RCC 7860 (cell line): ENCODE results near the gene LAMC3.

Experiments used
- DNase-seq: peaks from one replicate; pipeline ENCODE4 v3.0.0-alpha.2; 2015; ENCODE audit warnings: low spot score
- FAIRE-seq: peaks from 2 replicates; lab custom pipeline; 2012; peaks lifted over from hg19 to GRCh38; lab: Jason Lieb, UNC

The LAMC3 gene

DNA sequence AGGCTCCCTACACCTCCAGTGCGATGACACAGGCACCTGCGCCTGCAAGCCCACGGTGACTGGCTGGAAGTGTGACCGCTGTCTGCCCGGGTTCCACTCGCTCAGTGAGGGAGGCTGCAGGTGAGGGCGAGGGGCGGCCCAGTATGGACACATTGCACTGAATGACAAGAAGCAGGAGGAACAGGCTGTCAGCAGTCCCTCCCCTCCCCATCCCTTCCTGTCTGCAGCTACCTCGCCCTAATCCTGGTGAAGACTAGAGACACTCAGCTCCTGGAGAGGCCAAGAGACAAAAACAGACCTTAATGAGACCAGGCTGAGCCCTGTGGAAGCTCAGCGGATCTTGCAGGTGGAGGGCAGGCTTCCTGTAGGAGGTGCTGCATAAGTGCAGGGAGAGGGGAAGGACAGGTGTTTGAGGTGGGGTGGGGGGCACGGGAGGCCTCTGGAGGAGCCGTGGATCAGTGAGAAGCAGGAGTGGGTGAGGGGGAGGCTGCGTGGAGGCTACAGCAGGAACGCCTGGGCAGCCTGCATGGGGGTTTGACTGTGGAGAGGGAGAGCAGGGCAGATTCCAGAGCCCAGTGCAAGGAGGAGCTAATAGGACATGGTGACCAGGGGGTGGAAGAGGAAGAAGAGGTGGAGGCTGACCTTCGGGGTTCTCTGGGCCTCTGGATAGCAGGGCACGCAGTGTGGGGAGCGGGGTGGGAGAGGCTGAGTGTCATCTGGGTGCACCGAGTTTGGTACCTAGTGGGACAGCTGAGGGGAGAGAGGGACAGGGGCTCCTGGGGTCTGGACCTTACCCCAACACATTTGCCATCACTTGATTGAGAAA, 30.4 kb downstream of the LAMC3 start:
- no peak for FAIRE-seq

DNA sequence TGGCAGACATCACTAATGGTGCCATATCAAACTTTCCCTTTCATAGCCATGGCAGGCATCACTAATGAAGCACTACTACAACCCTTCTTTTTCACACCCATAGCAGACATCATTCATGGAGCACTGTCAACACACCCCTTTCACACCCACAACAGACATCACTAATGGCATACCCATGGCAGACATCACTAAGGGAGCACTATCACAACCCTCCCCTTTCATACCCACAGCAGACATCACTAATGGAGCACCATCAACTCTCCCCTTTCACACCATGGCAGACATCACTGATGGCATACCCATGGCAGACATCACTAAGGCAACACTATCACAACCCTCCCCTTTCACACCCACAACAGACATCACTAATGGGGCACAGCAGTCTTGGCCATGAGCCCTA, 33.7 kb downstream of the LAMC3 start:
- DNase-seq (no peak), FAIRE-seq (no peak)

More for the DNA sequence above, 30.4 kb downstream of the LAMC3 start:
- no peak for DNase-seq

DNA sequence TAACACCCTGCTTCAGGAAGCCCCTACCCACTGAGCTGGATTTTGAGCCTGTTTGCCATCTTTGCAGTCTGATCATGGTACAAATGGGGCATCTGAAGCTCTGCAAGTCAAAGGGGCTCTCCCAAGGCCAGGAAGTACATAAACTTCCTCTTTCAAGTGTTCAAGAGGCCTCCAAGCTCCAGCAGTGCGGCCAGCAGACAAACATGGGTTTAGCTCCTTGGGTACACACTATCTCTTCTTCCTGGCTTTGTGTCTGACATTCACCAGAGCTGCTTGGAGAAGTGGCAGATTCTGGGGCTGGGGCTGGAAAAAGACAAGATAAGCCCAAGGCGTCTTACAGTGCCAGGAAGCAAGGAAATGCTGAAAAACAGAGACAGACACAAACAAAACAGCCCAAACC, 34.1 kb downstream of the LAMC3 start:
- FAIRE-seq = no peak

DNA sequence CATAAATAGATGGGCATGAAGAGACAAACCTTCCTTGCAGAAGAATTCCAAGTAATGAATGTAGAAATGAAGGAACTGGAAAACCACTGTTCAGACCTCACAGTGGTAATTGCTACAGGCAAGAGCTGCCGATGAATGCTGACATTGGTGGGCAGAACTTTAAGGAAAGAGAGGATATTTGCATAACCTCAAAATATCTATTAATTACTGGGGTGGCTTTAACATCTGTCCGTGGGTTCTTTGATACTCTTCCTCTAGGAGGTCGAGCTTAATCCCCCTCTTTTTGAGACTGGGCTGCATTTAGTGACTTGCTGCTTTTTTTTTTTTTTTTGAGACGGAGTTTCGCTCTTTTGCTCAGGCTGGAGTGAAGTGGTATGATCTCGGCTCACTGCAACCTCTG, 34.7 kb downstream of the LAMC3 start:
- FAIRE-seq = no peak
- no peak for DNase-seq

More for the DNA sequence above, 34.1 kb downstream of the LAMC3 start:
- no peak for DNase-seq

DNA sequence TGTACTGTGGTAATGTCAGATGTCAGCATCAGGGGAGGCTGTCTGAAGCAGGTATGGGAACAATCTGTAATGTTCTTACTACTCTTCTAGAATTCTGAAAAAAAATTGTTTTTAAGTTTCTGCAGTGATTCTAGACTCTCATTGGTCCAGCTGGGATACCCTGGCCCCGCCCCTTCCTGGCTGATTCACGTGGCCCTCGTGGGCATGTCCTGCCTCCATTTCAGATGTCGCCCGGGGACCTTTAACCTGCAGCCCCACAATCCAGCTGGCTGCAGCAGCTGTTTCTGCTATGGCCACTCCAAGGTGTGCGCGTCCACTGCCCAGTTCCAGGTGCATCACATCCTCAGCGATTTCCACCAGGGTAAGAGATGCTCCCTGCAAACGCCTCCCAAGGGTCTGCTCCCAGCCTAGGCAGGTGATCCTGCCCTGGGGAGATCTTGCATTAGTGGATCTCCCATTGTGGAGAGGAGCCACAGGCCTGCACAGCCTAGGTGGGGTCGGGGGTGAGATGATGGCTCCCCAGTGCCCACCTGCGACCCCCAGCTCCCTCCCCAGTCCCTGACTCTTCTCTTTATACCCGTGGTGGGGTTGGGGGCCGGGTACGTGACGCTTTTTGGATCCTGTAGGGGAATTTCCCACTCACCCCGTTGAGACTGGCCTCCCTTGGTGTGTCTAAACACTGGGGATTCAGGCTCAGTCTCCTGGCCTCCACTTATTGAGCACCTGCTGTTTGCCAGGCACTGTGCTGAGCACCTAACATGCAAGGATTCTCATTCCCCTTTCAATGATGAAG, 36.5 kb downstream of the LAMC3 start:
- no peak for FAIRE-seq

DNA sequence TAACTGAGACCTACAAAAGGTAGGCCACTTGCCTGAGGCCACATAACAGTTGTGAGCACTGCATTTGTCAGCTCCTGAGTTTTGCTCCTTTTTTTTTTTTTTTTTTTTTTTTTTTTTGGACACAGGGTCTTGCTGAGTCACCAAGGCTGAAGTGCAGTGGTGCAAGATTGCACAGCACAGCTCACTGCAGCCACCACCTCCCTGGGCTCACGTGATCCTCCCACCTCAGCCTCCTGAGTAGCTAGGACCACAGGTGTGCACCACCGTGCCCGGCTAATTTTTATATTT, 37.1 kb downstream of the LAMC3 start:
- no peak for DNase-seq
- no peak for FAIRE-seq

More for the DNA sequence above, 36.5 kb downstream of the LAMC3 start:
- no peak for DNase-seq

DNA sequence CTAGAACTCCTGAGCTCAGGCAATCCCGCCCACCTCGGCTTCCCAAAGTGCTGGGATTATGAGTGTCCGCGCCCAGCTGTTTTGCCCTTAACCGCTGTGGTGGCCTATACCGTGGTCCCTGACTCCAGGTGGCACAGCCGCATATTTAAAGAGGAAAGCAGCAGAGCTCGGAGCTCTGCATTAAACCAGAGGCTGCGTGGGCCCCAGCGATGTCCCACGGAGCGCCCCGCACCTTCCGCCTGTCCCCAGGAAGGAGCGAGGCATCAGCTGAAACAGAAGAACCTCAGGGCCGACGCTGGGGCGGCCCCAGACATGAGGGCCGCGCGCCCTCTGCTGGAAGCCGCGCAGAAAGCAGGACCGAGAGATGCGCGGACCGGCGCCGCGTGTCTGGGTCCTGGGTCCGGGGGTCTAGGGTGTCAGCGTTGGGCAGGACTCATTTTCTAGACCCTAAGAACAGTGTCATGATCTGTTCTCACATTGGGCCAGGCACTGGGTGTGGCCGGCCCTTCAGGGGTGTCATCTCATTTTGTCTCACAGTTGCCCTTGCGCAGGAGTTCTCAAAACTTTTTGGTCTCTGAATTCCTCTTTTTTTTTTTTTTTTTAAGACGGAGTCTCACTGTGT, 37.7 kb downstream of the LAMC3 start:
- DNase-seq (peak; percentile 34), FAIRE-seq (no peak)

DNA sequence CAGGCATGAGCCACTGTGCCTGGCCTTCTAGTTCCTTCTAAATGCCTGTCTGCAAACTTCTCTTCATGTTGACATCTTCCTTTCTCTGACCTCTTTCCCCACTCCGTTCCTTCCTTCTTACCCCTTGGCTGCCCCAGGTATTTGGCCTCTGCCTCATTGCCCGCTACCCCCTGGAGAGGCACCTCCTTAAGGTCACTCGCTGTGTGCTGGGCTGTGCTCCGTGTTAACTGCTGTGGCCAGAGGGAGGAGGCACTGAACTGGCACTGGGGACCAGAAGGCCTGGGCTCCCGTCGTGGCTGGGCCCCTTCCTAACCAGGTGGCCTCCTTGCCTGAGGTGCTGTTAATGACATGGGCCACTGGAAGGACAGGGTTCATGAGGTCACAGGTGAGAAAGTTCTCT, 39.4 kb downstream of the LAMC3 start:
- FAIRE-seq (no peak), DNase-seq (no peak)

DNA sequence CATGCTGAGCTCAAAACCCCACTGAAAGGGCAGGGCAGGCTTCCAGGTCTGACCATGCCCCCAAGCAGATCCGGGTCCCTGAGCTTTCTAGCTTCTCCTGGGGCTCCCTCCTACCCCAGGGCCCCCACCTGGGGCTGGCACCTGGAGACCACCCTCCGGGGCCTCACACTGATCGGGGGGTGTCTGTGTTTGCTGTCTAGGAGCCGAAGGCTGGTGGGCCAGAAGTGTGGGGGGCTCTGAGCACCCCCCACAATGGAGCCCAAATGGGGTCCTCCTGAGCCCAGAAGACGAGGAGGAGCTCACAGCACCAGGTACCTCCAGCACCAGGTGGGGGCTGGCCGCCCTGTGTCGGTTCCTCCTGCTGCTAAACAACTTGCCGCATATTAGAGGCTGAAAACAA, 39.8 kb downstream of the LAMC3 start:
- DNase-seq (no peak), FAIRE-seq (no peak)

DNA sequence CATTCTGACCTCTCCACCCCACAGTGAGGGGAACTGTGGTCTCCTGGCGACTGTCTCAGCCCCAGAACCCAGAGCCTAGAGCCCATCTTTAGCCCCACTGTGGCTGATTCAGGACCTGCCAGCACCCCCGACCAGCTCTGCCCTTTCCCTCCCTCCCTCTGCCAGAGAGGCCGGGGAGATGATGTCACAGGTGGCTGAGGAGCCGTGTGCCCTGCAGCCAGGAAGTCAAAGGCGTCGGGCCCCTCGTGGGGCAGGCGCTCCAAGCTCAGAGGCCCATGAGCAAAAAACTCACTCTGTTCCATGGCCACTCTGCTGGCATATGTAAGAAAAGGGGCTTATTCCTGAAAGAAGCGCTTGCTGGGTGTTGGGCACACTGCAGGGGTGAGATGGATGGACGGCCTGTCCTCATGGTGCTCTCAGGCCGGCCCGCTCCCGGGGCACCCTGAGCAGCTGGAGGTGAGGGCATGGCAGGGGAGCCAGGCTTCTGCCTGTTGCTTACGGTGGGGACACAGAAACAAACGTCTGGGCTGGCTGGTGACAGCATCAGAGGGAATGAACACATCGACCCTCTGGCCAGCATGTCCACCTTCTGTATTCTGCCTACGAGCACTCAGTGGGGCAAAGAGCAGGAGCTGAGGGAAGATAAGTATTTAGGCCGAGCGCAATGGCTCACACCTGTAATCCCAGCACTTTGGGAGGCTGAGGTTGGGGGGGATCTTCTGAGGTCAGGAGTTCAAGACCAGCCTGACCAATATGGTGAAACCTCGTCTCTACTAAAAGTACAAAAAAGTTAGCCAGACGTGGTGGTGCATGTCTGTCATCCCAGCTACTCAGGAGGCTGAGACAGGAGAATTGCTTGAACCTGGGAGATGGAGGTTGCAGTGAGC, 41.1 kb downstream of the LAMC3 start:
- DNase-seq (no peak), FAIRE-seq (no peak)

DNA sequence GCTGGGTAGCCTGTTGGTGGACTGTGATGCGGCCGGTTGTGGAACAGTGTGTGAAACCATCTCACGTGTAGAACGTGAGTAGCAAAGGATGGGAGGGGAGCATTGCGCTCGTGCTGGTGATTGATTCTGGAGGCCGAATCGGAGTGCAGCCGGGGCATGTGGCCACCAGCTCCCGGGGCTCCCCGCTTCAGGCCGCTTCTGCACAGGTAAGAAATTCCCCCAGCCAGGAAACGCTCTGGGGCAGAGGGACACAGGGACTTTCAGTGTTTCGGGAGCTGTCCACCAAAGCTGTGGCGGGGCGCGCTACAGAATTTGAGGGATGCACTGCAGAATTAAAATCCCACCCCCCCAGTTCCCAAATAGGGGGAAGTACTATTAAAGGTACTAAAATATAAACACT, 41.9 kb downstream of the LAMC3 start:
- DNase-seq (no peak), FAIRE-seq (no peak)

DNA sequence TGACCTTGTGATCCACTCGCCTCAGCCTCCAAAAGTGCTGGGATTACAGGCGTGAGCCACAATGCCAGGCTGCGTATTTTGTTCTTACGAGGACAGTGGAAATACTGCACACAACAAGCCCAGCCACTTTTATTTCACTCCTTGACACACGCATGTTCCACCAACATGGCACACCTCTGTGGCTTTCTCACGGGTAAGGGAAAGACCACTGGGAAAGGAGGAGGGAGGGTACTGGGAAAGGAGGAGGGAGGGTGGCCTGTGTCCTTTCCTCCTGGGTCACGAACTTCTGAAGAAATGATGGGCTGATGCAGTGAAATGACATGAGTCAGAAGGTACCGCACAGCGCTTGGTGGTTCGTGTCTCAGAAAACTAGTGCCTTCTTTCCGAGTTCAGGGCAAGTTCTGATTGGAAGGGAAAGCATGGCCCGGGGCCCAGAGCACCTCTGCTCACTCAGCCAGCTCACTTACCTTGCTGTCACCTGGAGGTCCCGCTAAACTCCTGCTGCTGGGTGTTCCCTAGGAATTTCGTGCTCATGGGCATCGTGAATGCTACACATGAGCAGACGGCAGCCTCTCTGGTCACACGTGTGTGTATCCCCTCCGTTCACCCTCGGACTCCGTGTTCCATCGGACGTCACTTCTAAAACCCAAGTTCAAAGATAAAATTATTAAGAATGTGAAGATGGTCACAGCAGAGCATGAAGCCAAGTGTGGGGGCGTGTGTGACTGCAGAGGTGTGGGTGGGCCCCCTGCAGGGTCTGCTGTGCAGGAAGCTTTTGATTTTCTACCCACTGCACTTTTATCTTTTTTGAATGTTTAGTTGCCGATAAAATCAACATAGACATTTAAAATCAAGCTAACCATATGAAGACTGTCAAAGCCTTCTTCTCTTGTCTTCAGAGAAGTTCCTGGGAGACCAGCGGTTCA, 42.9 kb downstream of the LAMC3 start:
- no peak for FAIRE-seq

DNA sequence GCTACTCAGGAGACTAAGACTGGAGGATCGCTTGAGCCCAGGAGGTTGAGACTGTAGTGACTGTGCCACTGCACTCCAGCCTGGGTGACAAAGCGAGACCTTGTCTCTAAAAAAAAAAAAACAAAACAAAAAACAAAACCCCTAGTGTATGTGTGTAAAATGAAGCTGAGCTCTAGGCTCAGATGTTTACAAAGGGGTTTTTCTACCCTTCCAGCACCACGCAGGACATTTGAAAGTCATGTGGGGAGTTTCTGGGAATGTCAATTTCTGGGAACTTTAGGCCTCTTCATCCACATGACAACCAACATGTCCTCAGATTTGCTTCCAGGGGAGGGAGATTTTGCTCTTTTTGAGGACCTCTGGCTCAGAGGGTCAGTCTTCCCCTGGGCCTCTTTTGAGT, 44.9 kb downstream of the LAMC3 start:
- DNase-seq (no peak), FAIRE-seq (no peak)

More for the DNA sequence above, 42.9 kb downstream of the LAMC3 start:
- DNase-seq = no peak

DNA sequence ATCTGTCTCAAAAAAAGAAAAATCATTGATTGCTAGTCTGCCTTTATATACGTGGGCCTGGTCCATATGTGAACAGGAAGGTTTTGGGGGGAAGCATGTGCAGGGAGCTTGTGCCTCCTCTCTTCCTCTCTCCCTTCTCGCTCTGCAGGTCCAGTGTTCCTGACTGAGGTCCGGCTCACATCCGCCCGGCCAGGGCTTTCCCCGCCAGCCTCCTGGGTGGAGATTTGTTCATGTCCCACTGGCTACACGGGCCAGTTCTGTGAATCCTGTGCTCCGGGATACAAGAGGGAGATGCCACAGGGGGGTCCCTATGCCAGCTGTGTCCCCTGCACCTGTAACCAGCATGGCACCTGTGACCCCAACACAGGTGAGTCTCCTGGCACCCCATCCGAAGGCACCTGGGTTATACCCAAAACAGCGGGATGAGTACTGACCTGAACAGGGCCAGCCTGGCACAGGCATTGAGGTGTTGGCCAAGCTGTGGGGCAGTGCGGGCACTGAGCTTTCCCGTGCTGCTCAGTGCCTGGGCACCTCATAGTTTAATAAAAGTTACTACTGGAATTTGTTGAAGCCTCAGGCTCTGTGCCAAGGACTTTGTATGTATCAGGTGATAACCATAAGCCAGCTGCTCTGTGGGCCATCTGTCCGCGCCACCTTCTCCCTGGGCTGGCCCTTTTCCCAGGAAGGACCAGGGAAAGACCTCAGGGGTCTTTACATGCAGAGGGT, 48.0 kb downstream of the LAMC3 start:
- FAIRE-seq = no peak
- no peak for DNase-seq

DNA sequence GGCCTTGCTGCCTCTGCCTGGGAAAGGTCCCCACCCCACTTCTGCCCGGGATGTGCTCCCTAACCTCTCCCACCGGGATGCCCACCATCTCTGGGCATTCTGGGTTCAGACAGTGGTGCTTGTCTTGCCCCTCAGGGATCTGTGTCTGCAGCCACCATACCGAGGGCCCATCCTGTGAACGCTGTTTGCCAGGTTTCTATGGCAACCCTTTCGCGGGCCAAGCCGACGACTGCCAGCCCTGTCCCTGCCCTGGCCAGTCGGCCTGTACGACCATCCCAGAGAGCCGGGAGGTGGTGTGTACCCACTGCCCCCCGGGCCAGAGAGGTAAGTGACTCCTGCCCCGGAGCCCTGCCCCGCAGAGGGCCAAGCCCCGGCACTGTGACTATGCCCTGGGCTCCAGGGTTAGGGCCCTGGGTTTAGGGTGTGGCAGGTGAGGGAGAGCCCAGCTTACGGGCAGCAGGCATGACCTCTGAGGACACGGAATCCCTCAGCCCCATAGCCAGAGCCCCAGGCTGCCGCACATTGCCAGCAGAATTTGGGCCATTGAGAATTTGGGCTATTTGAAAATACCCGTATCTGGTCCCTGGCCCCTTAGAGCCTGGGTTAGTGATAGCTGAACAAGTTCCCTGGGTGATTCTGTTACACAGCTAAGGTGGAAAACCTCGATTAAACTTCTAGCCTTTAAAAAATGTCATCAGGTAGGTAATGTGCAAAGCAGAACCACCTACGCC, 52.1 kb downstream of the LAMC3 start:
- FAIRE-seq (no peak), DNase-seq (no peak)

DNA sequence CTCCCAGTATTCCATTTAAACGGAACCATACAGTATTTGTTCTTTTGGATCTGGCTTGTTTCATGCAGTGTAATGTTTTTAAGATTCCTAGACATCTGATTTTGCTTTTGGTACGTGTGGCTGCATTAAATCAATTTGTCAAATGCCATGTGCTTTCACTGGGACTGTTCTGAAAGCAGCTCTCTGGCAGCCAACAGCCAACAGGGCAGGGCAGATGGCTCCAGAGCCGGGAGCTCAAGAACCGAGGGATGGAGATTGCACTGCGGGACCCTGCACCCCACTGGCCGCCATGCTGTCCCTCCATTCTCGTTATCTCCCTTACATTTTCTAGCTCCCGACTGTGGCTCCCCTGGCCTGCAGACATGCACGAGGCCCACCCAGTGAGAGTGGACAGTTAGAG, 54.0 kb downstream of the LAMC3 start:
- DNase-seq (no peak), FAIRE-seq (no peak)

DNA sequence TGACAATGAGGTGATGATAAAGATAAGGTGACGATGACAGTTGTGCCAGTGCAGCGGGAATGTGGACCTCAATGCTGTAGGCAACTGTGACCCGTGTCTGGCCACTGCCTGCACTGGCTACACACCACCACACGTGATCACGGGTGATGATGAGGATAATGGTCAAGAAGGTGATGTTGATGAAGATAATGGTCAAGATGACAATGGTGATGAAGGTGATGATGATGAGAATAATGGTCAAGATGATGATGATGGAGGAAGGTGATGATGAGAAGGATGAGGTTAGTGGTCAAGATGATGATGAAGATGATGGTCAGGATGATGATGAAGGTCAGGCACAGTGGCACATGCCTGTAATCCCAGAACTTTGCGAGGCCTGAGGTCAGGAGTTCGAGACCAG, 56.6 kb downstream of the LAMC3 start:
- FAIRE-seq (no peak), DNase-seq (no peak)

DNA sequence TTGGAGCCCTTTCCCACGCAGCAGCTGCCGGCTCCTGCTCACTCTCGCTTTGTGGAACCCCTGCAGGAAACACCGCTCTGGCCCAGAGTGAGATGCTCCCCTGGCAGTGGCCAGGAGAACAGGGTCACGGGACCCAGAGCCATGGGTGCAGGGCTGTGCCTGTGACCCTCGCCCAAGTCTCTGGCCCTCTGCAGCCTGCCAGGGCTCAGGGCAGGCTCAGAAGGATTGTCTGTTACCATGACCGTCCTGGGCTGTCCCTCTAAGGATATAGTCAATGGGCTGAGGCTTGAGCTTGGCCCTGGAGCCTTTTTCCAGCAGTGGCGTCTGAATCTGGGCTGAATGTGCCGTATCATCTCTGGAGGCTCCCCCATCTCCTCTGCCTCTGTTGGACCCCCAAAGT, 58.7 kb downstream of the LAMC3 start:
- DNase-seq (no peak), FAIRE-seq (no peak)
